ENCODE results near the gene LRRC4. TPM values are rescaled to one million over a fixed set of nuclear protein-coding genes. Genes with fewer than 3 reads are reported as not detected.

The LRRC4 gene
- total RNA-seq, 4 donors from 2014 or later: 1.6 to 2.5 (median 2.1) TPM; not detected in 1

- no peak for TF ChIP-seq POLR2A (IDR thresholded peaks at IDR 0.05)
- no peak for TF ChIP-seq CTCF (IDR thresholded peaks at IDR 0.05)
- H3K4me3 ChIP-seq: no peak overlapping the region
- DNase-seq: no peak
- H3K9me3 ChIP-seq: no peaks in the 10 kb centered on the region
- H3K4me1 ChIP-seq: peaks cover 0 to 4% (median 0%) of the 10 kb centered on the region in 4 donors
- no peak overlapping the region for H3K27ac ChIP-seq
- no peaks in the 10 kb centered on the region for H3K36me3 ChIP-seq
- no peaks in the 10 kb centered on the region for H3K27me3 ChIP-seq
Measured at GRCh38 chr7:128053991-128054390, 22.8 kb upstream of the LRRC4 start.

DNA sequence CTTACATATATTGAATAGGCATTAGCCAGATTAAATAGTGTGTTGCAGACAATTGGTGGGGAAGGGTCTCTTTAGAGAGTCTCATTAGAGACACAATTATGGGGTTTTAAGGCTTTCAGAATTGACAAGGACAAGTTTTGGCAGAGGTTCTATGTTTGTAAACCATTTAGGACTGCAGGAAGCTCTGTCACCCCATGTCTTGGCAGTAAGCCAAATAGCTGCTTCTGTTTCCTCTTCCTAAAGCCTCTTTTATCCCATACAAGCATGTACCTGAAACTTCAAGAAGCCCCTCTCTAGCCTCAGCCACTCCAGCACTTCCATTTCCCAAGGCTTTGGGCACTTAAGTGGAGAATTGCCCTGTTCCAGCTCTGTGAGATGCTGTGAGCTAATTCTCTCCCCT, 21.8 kb upstream of the LRRC4 start:
- H3K4me1 ChIP-seq: peaks cover 0 to 4% (median 0%) of the 10 kb centered on the region in 4 donors
- no peak for TF ChIP-seq POLR2A (IDR thresholded peaks at IDR 0.05)
- no peak for TF ChIP-seq CTCF (IDR thresholded peaks at IDR 0.05)
- H3K27ac ChIP-seq: no peak overlapping the region
- H3K9me3 ChIP-seq: no peaks in the 10 kb centered on the region
- no peak overlapping the region for H3K4me3 ChIP-seq
- H3K36me3 ChIP-seq: no peaks in the 10 kb centered on the region
- DNase-seq: no peak
- no peaks in the 10 kb centered on the region for H3K27me3 ChIP-seq

- H3K36me3 ChIP-seq: no peaks in the 10 kb centered on the region
- DNase-seq: no peak
- H3K4me3 ChIP-seq: no peak overlapping the region
- no peaks in the 10 kb centered on the region for H3K27me3 ChIP-seq
- no peak for TF ChIP-seq CTCF (IDR thresholded peaks at IDR 0.05)
- peaks cover 0 to 4% (median 0%) of the 10 kb centered on the region in 4 donors for H3K4me1 ChIP-seq
- H3K9me3 ChIP-seq: no peaks in the 10 kb centered on the region
- no peak overlapping the region for H3K27ac ChIP-seq
Measured at GRCh38 chr7:128052404-128052803, 21.2 kb upstream of the LRRC4 start.

GRCh38 chr7:128045766-128046165, 14.5 kb upstream of the LRRC4 start:
- H3K4me3 ChIP-seq: no peak overlapping the region
- TF ChIP-seq CTCF (IDR thresholded peaks at IDR 0.05): no peak
- TF ChIP-seq POLR2A (IDR thresholded peaks at IDR 0.05): no peak
- H3K27ac ChIP-seq: no peak overlapping the region
- H3K27me3 ChIP-seq: no peaks in the 10 kb centered on the region
- no peaks in the 10 kb centered on the region for H3K36me3 ChIP-seq
- no peak for DNase-seq
- H3K4me1 ChIP-seq: no peaks in the 10 kb centered on the region
- H3K9me3 ChIP-seq: no peaks in the 10 kb centered on the region

- H3K9me3 ChIP-seq: no peaks in the 10 kb centered on the region
Measured at GRCh38 chr7:128045158-128045557, 13.9 kb upstream of the LRRC4 start.

More at GRCh38 chr7:128045158-128045557, 13.9 kb upstream of the LRRC4 start:
- no peaks in the 10 kb centered on the region for H3K4me1 ChIP-seq
- DNase-seq: no peak
- H3K27me3 ChIP-seq: no peaks in the 10 kb centered on the region
- H3K36me3 ChIP-seq: no peaks in the 10 kb centered on the region
- TF ChIP-seq POLR2A (IDR thresholded peaks at IDR 0.05) (no peak), CTCF (IDR thresholded peaks at IDR 0.05) (no peak)
- no peak overlapping the region for H3K27ac ChIP-seq
- H3K4me3 ChIP-seq: no peak overlapping the region
